H1 (cell line): ENCODE data around the gene DNMT1. TPM values are rescaled to one million over a fixed set of nuclear protein-coding genes. Genes with fewer than 3 reads are reported as not detected.

Experiments used
- ATF3 ChIP-seq: IDR thresholded peaks from 2 replicates; pipeline ENCODE4 v1.6.1; 2011; ENCODE audit warnings: low read depth, mild to moderate bottlenecking, low read length; ENCODE audit not compliant: insufficient read depth
- BRCA1 ChIP-seq: IDR thresholded peaks from 2 replicates; pipeline ENCODE4 v1.6.1; 2012; ENCODE audit warnings: low read depth, low read length, improper control_type of control experiment
- CHD2 ChIP-seq: IDR thresholded peaks from 2 replicates; pipeline ENCODE4 v1.6.1; 2012; ENCODE audit warnings: low read length, improper control_type of control experiment
- E2F6 ChIP-seq: IDR thresholded peaks from 2 replicates; pipeline ENCODE4 v1.6.1; 2012; ENCODE audit warnings: inconsistent platforms
- EP300 ChIP-seq, 2 experiments: IDR thresholded peaks; 1 replicate in 1 of 2; 2 replicates in 1 of 2; pipeline ENCODE4 v1.6.1; 2011 to 2012; ENCODE audit warnings: low read depth in 2 of 2, low read length in 2 of 2, mild to moderate bottlenecking in 2 of 2, borderline replicate concordance in 1 of 2, inconsistent platforms in 1 of 2, moderate library complexity in 1 of 2
- GTF2F1 ChIP-seq: IDR thresholded peaks from 2 replicates; pipeline ENCODE4 v1.6.1; 2012; ENCODE audit warnings: low read depth, low read length, improper control_type of control experiment, borderline replicate concordance
- NANOG ChIP-seq: IDR thresholded peaks from 2 replicates; pipeline ENCODE4 v1.6.1; 2011; ENCODE audit warnings: low read length, low read depth, mild to moderate bottlenecking, inconsistent platforms; ENCODE audit not compliant: insufficient read depth, poor library complexity, severe bottlenecking
- POLR2A ChIP-seq, 2 experiments: IDR thresholded peaks; 1 replicate in 1 of 2; 2 replicates in 1 of 2; pipeline ENCODE4 v1.6.1; 2011; ENCODE audit warnings: low read depth in 2 of 2, low read length in 2 of 2, mild to moderate bottlenecking in 2 of 2; ENCODE audit errors: control extremely low read depth in 1 of 2
- RAD21 ChIP-seq, 2 experiments: IDR thresholded peaks in 1 of 2; conservative IDR thresholded peaks in 1 of 2; 2 replicates each; pipeline ENCODE4 v1.6.1; 2011; ENCODE audit warnings: low read depth in 2 of 2, low read length in 2 of 2, improper control_type of control experiment in 1 of 2, inconsistent platforms in 1 of 2, mild to moderate bottlenecking in 1 of 2, moderate library complexity in 1 of 2
- RFX5 ChIP-seq: IDR thresholded peaks from 2 replicates; pipeline ENCODE4 v1.6.1; 2011; ENCODE audit warnings: low read depth, low read length, improper control_type of control experiment, borderline replicate concordance
- RXRA ChIP-seq: IDR thresholded peaks from 2 replicates; pipeline ENCODE4 v1.6.1; 2011; ENCODE audit warnings: low read depth, mild to moderate bottlenecking, low read length, moderate library complexity; ENCODE audit not compliant: insufficient read depth
- SAP30 ChIP-seq: fragments of 300-600 bp; sonication (generic); IDR thresholded peaks from 2 replicates; pipeline ENCODE4 v1.7.1; 2012; ENCODE audit warnings: low read length, moderate library complexity, mild to moderate bottlenecking, inconsistent platforms; ENCODE audit not compliant: insufficient read depth, insufficient replicate concordance
- SUZ12 ChIP-seq: fragments of 200-600 bp; sonication (generic); IDR thresholded peaks from 2 replicates; pipeline ENCODE4 v1.6.1; 2012; ENCODE audit warnings: mild to moderate bottlenecking, inconsistent platforms, low read length, moderate library complexity, mixed read lengths
- TBP ChIP-seq: IDR thresholded peaks from 2 replicates; pipeline ENCODE4 v1.6.1; 2011; ENCODE audit warnings: low read depth, low read length, improper control_type of control experiment
- TCF12 ChIP-seq: IDR thresholded peaks from 2 replicates; pipeline ENCODE4 v1.6.1; 2011; ENCODE audit warnings: low read depth, mild to moderate bottlenecking, low read length
- TEAD4 ChIP-seq: IDR thresholded peaks from 2 replicates; pipeline ENCODE4 v1.6.1; 2012; ENCODE audit warnings: low read depth, low read length, inconsistent platforms, mixed read lengths
- USF2 ChIP-seq: IDR thresholded peaks from 2 replicates; pipeline ENCODE4 v1.6.1; 2011; ENCODE audit warnings: low read length, improper control_type of control experiment
- YY1 ChIP-seq: IDR thresholded peaks from 2 replicates; pipeline ENCODE4 v1.6.1; 2011; ENCODE audit warnings: low read depth, mild to moderate bottlenecking, low read length
- polyA plus RNA-seq, 7 experiments: library from polyadenylated mRNA; depleted of rRNA in 3 of 7; stranded (reverse) in 5 of 7; unstranded in 2 of 7; fragments of >200 nt in 5 of 7; fragments of 200-250 nt in 2 of 7; gene quantifications; 1 replicate in 5 of 7; 2 replicates in 1 of 7; 4 replicates in 1 of 7; pipeline versions ENCODE4 v1.2.1 to v1.2.3, GENCODE V29; 2011 to 2013; ENCODE audit warnings: missing spikeins in 2 of 7, mixed read lengths in 2 of 7
- total RNA-seq: library from RNA; stranded (reverse); fragmentation: NEBNext Ultra II Directional; extraction: Animal tissue kit (Norgen Biotek cat#: 25700); gene quantifications from 2 replicates; pipeline ENCODE4 v1.2.1, GENCODE V29; 2021

Gene DNMT1
- total and polyA plus RNA-seq, 2 of the 8 experiments (the other 6 are each of a cell fraction or from before 2014, with no cell fraction given) = 101 to 210 TPM

- no peak for TF ChIP-seq GTF2F1
- no peak for TF ChIP-seq E2F6
- TF ChIP-seq RFX5 = no peak
- TF ChIP-seq SAP30 = no peak
- TF ChIP-seq TBP = no peak
- TF ChIP-seq TCF12 = no peak
- TF ChIP-seq SUZ12 = no peak
- TF ChIP-seq RAD21 (IDR thresholded peaks at IDR 0.05 in 1 of 2, conservative IDR thresholded peaks at IDR 0.05 in 1 of 2; ENCODE audit: low read depth in 2 of 2, low read length in 2 of 2) = peak; percentile 38 to 55
- no peak for TF ChIP-seq ATF3
- peak; percentile 54 to 80; a peak in 2 of 3 replicates for TF ChIP-seq EP300 (IDR thresholded peaks at IDR 0.05; ENCODE audit: borderline replicate concordance in 1 of 2, low read depth in 2 of 2, low read length in 2 of 2)
- no peak for TF ChIP-seq USF2
- TF ChIP-seq TEAD4 = peak; percentile 47; the same call in 1 of the 2 replicates
- no peak for TF ChIP-seq YY1
- TF ChIP-seq POLR2A (IDR thresholded peaks at IDR 0.05; ENCODE audit: control extremely low read depth in 1 of 2, low read depth in 2 of 2, low read length in 2 of 2) = peak in 1 of 2 experiments; percentile 63; a peak in 1 of 3 replicates
- 0 out of 2 replicates have a peak, but pooled peaks have one; percentile 28 for TF ChIP-seq CHD2
- no peak for TF ChIP-seq NANOG
- no peak for TF ChIP-seq BRCA1
- 0 out of 2 replicates have a peak, but pooled peaks have one; percentile 32 for TF ChIP-seq RXRA
Observed at GRCh38 chr19:10219678-10220077, 24.9 kb upstream of the DNMT1 start (continued).
